Upper lobe of left lung (tissue), 4 donors: Measurements from ENCODE around the gene C1S.

Source experiments
- CTCF ChIP-seq, 6 experiments: fragments of 450-650 bp in 4 of 6; fragments of 200-600 bp in 2 of 6; sonication (generic) in 2 of 6; IDR thresholded peaks; one replicate each; pipeline ENCODE4 v1.5.1; 2016 to 2019; ENCODE audit warnings: antibody characterized with exemption in 6 of 6
- EP300 ChIP-seq, 4 donors: sonication (generic); formaldehyde crosslinking; IDR thresholded peaks; one replicate each; pipeline ENCODE4 v1.5.1; 2017; ENCODE audit warnings: antibody characterized with exemption in 4 of 4, control low read depth in 2 of 4
- POLR2A ChIP-seq, 4 donors: fragments of 450-650 bp; IDR thresholded peaks; one replicate each; pipeline ENCODE4 v1.5.1; 2016 to 2017; ENCODE audit warnings: antibody characterized with exemption in 4 of 4, mild to moderate bottlenecking in 2 of 4
- POLR2AphosphoS5 ChIP-seq, 2 donors: sonication (generic); formaldehyde crosslinking; IDR thresholded peaks; one replicate each; pipeline ENCODE4 v1.5.1; 2017; ENCODE audit warnings: antibody characterized with exemption in 2 of 2

GRCh38 chr12:7078163-7078562, 17.6 kb downstream of the C1S start:
- TF ChIP-seq EP300 (IDR thresholded peaks at IDR 0.05), result no peak
- no peak for TF ChIP-seq CTCF (IDR thresholded peaks at IDR 0.05)
- TF ChIP-seq POLR2A (IDR thresholded peaks at IDR 0.05), result no peak
- no peak for TF ChIP-seq POLR2AphosphoS5 (IDR thresholded peaks at IDR 0.05)
